ENCODE data around the gene HOXB4. TPM values are rescaled to one million over a fixed set of nuclear protein-coding genes. Genes with fewer than 3 reads are reported as not detected.

HOXB4 gene
- total RNA-seq, 1 experiment from 2014 or later = 11.3 TPM

DNA sequence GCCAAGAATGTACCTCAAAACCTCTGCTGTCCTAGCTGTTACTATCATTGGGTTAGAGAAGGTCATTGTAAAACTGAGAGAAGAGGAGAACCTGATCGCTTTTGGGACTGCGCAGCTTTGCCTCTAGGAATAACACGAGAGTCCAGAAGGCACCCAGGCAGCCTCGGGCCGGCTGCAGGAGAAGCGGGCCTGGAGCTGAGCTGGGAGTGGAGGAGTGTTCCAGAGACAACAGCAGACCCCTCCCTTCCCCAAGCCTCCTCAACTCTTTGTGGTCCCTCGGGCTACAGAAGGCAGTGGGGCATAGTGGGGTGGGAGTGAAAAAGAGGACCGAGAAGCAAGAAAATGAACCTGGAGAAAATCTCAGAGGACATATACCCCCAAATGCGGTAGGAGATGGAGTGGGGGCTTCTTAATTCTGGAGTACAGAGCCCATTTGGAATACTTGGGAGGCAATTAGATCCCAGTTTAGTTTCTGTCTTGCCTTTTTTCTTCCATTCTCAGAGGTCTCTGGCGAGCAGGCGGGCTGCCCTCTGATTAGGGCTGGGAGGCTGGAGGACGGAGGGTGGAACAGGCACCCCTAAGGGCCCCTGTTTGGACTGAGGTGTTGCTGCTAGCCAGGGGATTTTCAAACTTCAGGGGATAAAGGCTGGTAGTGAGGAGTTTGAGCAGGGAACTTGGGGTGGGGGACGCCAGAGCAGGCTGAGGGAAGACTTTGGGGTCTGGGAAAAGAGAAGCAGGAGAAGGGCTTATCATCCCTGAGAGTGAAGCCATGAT lies 19.9 kb downstream of the HOXB4 start:
- H3K36me3 ChIP-seq (ENCODE audit: control insufficient read depth in 1 of 2, insufficient read depth in 2 of 2, low read length in 2 of 2) = no peaks in the 10 kb centered on the region
- ATAC-seq = no peak
- no TSS peak for BruUV-seq (replicated peaks)
- POLR2A ChIA-PET = no interaction called here
- H4K20me1 ChIP-seq (ENCODE audit: insufficient read depth) = no peaks in the 10 kb centered on the region
- H3K9ac ChIP-seq (ENCODE audit: low read length) = no peak overlapping the region
- H3K27ac ChIP-seq (ENCODE audit: low read depth, low read length) = no peak overlapping the region
- no peaks in the 10 kb centered on the region for H3K9me3 ChIP-seq (ENCODE audit: control insufficient read depth in 1 of 2, insufficient read depth in 1 of 2, low read depth in 1 of 2, low read length in 2 of 2)
- no peak overlapping the region for H2AFZ ChIP-seq (ENCODE audit: low read depth, low read length, poor library complexity, severe bottlenecking)
- RAD21 ChIA-PET (ENCODE audit: low non-redundant PET in 1 of 2, low total read pairs in 2 of 2, uncharacterized antibody in 2 of 2, unreplicated experiment in 2 of 2) = no interaction called here
- no peaks in the 10 kb centered on the region; the same call in 1 of the 2 replicates for H3K79me2 ChIP-seq (ENCODE audit: insufficient read depth, low read length)
- CTCF ChIA-PET = no interaction called here
- no peak for DNase-seq (ENCODE audit: low read depth, low spot score)
- no peaks in the 10 kb centered on the region for H3K9me2 ChIP-seq (ENCODE audit: insufficient read depth)
- H3K4me3 ChIP-seq (replicated peaks in 1 of 2; ENCODE audit: low read depth in 1 of 2, low read length in 2 of 2) = no peak overlapping the region
- TF ChIP-seq EZH2phosphoT487 (IDR thresholded peaks at IDR 0.05; ENCODE audit: borderline replicate concordance) (no peak), EGR1 (IDR thresholded peaks at IDR 0.05; ENCODE audit: low read depth) (no peak), RAD21 (IDR thresholded peaks at IDR 0.05; ENCODE audit: low read depth) (no peak), TCF7L2 (IDR thresholded peaks at IDR 0.05; ENCODE audit: borderline replicate concordance, extremely low read depth, insufficient read depth, insufficient read length) (no peak), POLR2A (IDR thresholded peaks at IDR 0.05; ENCODE audit: borderline replicate concordance, extremely low read depth, insufficient read depth, insufficient read length) (no peak), SRF (IDR thresholded peaks at IDR 0.05; ENCODE audit: low read depth) (no peak), YY1 (IDR thresholded peaks at IDR 0.05; ENCODE audit: extremely low read depth, insufficient replicate concordance, low read depth, low read length) (no peak), CEBPB (IDR thresholded peaks at IDR 0.05; ENCODE audit: low read depth) (no peak), CBX3 (IDR thresholded peaks at IDR 0.05; ENCODE audit: low read depth) (no peak), POLR2AphosphoS5 (IDR thresholded peaks at IDR 0.05; ENCODE audit: low read depth, low read length) (no peak), EZH2 (IDR thresholded peaks at IDR 0.05) (no peak), SP1 (IDR thresholded peaks at IDR 0.05; ENCODE audit: low read depth) (no peak), ZNF274 (IDR thresholded peaks at IDR 0.05; ENCODE audit: low read depth, low read length) (no peak)
- TF ChIP-seq, protein P1, sequence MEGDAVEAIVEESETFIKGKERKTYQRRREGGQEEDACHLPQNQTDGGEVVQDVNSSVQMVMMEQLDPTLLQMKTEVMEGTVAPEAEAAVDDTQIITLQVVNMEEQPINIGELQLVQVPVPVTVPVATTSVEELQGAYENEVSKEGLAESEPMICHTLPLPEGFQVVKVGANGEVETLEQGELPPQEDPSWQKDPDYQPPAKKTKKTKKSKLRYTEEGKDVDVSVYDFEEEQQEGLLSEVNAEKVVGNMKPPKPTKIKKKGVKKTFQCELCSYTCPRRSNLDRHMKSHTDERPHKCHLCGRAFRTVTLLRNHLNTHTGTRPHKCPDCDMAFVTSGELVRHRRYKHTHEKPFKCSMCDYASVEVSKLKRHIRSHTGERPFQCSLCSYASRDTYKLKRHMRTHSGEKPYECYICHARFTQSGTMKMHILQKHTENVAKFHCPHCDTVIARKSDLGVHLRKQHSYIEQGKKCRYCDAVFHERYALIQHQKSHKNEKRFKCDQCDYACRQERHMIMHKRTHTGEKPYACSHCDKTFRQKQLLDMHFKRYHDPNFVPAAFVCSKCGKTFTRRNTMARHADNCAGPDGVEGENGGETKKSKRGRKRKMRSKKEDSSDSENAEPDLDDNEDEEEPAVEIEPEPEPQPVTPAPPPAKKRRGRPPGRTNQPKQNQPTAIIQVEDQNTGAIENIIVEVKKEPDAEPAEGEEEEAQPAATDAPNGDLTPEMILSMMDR (IDR thresholded peaks at IDR 0.05 in 2 of 3, conservative IDR thresholded peaks at IDR 0.05 in 1 of 3; ENCODE audit: borderline replicate concordance in 1 of 3, insufficient read depth in 1 of 3, low read depth in 2 of 3, low read length in 2 of 3) = no peak
- TF ChIP-seq, protein P2, sequence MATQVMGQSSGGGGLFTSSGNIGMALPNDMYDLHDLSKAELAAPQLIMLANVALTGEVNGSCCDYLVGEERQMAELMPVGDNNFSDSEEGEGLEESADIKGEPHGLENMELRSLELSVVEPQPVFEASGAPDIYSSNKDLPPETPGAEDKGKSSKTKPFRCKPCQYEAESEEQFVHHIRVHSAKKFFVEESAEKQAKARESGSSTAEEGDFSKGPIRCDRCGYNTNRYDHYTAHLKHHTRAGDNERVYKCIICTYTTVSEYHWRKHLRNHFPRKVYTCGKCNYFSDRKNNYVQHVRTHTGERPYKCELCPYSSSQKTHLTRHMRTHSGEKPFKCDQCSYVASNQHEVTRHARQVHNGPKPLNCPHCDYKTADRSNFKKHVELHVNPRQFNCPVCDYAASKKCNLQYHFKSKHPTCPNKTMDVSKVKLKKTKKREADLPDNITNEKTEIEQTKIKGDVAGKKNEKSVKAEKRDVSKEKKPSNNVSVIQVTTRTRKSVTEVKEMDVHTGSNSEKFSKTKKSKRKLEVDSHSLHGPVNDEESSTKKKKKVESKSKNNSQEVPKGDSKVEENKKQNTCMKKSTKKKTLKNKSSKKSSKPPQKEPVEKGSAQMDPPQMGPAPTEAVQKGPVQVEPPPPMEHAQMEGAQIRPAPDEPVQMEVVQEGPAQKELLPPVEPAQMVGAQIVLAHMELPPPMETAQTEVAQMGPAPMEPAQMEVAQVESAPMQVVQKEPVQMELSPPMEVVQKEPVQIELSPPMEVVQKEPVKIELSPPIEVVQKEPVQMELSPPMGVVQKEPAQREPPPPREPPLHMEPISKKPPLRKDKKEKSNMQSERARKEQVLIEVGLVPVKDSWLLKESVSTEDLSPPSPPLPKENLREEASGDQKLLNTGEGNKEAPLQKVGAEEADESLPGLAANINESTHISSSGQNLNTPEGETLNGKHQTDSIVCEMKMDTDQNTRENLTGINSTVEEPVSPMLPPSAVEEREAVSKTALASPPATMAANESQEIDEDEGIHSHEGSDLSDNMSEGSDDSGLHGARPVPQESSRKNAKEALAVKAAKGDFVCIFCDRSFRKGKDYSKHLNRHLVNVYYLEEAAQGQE (IDR thresholded peaks at IDR 0.05; ENCODE audit: low read depth) = no peak
- intact Hi-C loops (cut with micrococcal nuclease) = no loop called here
- peaks cover 0 to 4% of the 10 kb centered on the region in 2 experiments; a peak in 1 of 4 replicates for H3K4me1 ChIP-seq (ENCODE audit: control insufficient read depth in 1 of 2, insufficient read depth in 2 of 2, low read length in 2 of 2)
- no peaks in the 10 kb centered on the region for H3K27me3 ChIP-seq (ENCODE audit: insufficient read depth, low read length)
- H3K4me2 ChIP-seq (ENCODE audit: low read length) = no peak overlapping the region
